HG03103 (cell line): ENCODE measurements around the gene ZSWIM1.
"Not testable (repeated sequence)": the region's sequence is repeated elsewhere in the genome, so short reads cannot be mapped to it uniquely, and the experiment has no call there.

ENCODE experiments used
- ATAC-seq: cut with Tn5 transposase; IDR thresholded peaks from one replicate; pipeline ENCODE4 v1.9.1; 2021; ENCODE audit warnings: low read depth; ENCODE audit not compliant: unreplicated experiment

Gene ZSWIM1

DNA sequence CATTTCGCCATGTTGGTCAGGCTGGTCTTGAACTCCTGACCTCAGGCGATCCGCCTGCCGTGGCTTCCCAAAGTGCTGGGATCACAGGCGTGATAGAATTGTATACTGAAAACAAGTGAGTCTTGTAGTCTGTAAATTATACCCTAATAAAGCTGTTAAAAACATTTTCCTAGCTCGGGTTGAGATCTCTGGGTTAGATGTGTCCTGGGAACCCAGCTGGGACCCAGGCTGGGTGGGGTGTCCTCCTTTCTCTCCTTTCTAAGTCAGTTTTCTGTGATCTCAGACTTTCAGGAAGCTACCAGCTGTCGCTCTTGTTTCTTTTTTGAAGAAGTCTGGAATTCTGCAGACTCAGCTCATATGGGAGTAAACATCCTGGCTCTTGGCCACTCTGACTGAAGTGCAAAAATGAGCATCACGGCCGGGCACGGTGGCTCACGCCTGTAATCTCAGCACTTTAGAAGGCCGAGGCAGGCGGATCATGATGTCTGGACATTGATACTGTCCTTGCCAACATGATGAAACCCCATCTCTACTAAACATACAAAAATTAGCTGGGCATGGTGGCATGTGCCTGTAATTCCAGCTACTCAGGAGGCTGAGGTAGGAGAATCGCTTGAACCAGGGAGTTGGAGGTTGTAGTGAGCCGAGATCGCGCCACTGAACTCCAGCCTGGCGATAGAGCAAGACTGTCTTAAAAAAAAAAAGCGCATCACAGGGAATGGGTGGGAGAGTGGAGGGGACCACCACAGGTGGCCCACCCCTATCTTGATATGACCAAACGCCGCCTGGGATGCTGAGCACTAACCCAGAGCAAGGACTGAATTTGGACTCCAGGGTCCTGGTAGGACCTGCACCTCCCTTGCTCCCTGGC, 43.6 kb downstream of the ZSWIM1 start:
- ATAC-seq = no peak

DNA sequence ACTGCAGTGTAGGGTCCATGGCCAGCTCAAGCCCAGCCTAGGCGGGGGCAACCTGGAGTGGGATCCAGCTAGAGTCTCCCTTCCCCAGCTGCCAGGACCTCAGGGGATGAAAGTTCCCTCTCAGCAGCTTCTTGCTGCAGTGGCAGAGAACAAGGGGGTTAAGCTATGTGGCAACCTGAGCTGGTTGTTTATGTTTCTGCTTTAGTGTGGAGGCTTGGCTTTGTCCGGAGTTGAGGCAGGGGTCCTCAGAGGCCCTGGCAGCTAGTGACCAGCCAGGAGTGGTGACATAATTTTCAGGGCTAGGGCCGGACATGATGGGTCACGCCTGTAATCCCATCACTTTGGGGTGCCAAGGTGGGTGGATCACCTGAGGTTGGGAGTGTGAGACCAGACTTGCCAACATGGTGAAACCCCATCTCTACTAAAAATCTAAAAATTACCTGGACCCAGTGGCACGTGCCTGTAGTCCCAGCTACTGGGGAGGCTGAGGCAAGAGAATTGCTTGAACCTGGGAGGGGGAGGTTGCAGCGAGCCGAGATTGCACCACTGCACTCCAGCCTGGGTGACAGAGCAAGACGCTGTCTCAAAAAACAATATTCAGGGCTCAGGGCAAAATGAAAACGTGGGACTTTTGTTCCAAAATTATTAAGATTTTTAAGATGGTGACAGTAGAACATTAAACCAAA, 44.9 kb downstream of the ZSWIM1 start:
- no peak for ATAC-seq

DNA sequence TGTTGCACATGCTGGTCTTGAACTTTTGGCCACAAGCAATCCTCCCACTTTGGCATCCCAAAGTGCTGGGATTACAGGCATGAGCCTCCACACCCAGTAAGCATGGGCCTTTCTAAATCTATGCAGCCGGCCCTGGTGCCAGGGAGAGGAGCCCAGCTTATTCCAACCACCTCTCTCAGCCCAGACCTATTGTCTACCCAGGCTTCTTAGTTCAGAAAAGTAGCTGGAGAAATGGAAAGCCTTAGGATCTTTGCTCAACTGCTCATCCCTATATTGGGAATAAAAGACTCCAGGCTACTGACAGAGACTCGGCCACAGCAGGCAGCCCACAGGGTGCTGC, 45.7 kb downstream of the ZSWIM1 start:
- ATAC-seq = no peak

GRCh38 chr20:45927071-45927878, 46.2 kb downstream of the ZSWIM1 start:
- ATAC-seq = no peak

DNA sequence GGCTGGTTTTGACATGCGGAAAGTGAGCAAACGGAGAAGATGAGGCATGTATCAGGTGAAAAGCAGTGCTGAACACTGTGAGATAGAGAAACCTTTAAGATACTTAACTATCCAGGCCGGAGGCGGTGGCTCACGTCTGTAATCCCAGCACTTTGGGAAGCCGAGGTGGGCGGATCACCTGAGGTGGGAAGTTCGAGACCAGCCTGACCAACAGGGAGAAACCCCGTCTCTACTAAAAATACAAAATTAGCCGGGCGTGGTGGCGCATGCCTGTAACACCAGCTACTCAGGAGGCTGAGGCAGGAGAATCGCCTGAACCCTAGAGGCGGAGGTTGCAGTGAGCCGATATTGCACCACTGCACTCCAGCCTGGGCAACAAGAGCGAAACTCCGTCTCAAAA, 50.7 kb downstream of the ZSWIM1 start:
- not testable (repeated sequence) for ATAC-seq

- no peak for ATAC-seq
These were observed 52.4 kb downstream of the ZSWIM1 start for GRCh38 chr20:45933266-45934045.

DNA sequence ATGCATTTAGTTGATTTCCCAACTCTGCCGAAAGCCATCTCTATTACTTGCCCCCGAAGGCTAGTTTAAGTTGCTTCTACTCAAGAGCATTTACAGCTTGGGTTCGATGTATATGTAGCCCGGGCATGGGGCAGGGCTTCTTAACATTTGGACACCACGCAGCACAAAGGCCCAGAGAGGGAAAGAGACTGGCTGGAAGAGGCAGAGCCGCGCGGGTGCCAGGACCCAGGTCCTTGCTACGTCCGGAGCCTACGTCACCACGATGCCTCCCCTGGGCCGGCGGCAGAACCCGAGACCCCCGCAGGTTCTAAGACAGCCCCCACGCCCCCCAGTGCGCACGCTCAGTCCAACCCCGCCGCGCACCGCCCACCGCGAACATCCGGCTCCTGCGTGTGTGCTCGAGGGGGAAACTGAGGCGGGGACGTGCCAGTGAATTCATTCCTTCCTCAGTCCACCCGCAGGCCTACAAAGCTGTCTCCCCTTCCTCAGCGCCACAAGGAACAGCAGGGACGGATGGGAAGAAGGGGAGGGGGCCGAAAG, 53.1 kb downstream of the ZSWIM1 start:
- peak; percentile 8 for ATAC-seq
